GM18519 (cell line): ENCODE results near the gene FAM217B.

Source experiments
- ATAC-seq: cut with Tn5 transposase; IDR thresholded peaks from one replicate; pipeline ENCODE4 v1.9.1; 2021; ENCODE audit warnings: mild to moderate bottlenecking, moderate library complexity; ENCODE audit not compliant: unreplicated experiment, low FRiP score

The FAM217B gene, protein sequence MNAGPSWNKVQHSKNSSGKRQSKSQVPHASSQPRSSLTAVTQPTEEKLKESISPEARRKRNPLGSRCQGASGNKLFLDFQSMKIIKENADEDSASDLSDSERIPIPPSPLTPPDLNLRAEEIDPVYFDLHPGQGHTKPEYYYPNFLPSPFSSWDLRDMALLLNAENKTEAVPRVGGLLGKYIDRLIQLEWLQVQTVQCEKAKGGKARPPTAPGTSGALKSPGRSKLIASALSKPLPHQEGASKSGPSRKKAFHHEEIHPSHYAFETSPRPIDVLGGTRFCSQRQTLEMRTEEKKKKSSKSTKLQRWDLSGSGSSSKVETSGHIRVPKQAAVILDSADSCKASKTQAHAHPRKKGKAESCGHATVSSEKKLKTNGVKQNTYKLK

DNA sequence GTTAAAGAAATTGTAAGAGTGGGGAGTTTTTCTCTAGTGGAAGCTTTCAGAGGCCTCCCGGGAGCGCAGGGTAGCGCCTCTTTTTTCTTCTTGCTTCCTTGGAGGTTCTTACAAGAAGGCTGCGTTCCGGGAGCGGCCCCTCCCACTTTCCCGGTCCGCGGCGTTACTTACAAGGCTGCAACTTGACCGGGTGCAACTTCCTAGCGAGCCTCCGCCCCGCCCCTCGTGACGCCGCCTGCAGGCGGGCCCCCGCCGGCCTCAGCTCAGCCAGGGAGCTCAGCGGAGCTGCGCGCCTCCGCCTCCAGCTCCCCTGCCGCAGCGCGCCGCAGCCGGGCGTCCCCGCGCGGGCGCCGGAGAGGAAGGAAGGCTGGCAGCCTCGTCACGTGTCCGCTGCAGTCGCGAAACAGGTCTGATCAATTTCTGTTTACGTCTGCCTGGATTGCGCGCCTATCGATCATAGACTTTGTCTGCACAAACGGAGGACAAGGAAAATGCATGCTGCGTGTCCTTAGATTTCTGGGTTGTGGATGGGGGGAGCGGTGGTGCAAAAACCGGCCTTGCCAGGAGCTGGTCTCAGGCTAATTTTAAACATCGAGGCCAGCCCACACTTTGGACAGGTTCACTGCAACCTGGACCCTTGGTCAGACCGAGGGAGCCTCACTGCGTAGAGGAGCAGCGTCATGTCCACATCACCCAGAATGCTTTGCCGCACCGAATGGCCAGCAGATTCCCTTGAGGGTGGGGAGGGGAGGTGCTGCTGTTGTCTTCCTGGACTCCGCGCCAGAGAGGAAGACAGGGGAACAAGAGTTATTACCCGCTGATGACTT is at the start of gene FAM217B, which contains the start of gene PPP1R3D:
TSS of gene FAM217B (plus strand) at position 261 of the 827 bp plus-strand sequence. CDS start 3,555 bp downstream, outside the sequence.
TSS of gene PPP1R3D (minus strand) at position 177 of the 827 bp plus-strand sequence. CDS start 374 bp downstream, outside the sequence.
- peak; percentile 84 for ATAC-seq

DNA sequence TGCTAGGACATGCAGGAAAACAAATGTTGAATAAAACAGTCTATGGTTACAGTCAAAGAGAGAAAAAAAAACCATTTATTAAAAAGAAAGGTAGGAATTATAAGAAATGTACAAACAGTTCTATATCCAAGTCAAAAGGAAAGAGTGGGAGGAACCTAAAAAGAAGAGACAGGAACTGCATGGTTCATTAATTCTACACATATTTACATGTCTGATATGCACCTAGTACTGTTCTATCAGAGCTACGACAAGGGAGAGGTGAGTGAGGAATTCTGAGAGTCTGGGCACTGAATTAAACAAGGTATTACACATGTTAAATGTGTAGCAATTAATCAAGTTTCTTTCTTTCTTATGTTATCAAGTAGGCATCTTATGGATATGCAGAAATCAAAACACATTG is 48.6 kb upstream of the FAM217B start:
- ATAC-seq = no peak

DNA sequence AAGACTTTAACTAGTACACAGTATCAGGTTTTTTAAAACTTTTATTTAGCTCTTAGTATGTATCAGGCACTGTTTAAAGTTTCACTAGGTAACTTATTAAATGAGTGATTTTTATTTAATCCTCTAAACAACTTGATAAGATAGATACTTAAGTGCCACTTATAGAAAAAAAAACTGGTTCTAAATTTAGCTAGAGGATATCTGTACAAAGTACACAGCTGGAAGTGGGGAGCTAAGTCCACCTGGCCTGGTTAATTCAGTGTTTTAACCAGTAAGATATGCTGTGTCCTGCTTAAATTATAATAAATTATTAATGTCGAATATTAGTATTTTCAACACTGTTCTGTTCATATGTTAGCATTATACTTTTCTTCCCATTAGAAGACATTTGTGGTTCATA is 44.3 kb upstream of the FAM217B start:
- ATAC-seq = no peak

DNA sequence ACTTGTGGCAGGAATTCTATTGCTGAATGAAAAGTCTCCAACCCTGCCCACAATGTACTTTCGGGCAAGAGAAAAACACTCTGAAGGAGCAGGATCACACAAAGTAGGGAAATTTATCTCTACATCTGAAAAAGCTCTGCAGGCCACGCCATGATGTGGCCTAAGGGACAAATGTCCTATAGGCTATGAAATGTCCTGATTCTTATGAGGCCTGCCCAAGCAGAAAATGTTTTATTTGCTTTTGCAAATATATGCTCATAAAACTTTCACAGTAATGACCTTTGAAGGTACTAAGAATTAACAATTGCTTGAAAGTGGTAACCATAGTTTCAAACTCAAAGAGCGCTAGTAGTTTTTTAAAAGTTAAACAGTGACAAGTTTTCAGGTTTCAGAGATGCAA is 37.7 kb upstream of the FAM217B start:
- no peak for ATAC-seq

DNA sequence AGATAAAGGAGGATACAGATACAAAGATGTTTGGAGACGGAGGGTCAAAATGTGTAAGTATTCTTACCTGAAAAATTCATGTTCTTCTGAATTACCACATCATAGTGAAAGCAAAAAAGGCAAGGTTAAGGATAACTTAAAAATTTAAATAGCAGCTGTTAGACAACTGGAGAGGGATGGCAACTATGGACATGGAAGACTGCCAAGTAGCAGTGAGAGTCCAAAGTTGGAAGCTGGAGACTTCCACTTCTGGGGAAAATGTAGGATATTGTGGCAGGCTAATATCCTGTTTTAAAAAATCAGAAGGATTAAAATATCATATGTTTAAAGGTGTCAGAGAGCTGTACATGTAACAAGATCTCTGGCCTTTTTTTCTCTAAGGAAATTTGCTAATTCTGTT is 36.6 kb upstream of the FAM217B start:
- ATAC-seq = no peak

DNA sequence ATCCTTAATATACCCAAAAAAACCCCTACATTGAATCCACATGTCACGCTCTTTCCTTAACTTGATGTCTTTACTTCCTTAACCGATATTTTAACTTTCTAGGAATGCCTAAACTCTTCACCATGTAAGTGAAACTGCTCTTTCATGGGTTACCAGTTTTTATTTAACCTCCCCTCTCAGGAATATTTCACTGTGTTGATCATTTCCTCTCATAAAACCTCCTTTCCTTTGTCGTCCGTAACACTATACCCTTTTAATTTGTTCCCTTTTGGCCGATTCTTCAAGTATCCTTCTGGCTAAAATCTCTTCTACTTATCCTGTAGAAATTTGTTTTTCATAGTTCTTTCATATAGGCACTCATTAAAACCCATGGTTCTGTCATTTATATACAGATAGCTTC is 31.3 kb upstream of the FAM217B start:
- no peak for ATAC-seq

DNA sequence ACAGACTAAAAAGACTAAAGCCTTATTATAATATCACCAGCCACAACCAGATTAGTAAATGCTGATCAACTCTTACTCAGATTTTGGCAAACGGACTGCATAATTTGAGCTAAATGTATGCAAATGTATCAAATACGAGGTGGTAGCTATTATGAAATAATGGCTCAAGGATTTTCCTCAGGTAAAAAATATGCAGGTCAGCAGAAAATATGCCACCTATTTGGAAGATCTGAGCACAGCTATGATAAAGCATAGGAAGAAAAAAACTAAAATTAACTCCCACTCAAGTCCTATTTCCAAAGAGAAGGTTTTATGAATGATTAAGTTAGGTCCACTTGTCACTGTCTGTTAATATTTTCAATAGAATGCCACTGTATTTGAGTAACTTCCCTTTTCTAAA is 29.1 kb upstream of the FAM217B start:
- no peak for ATAC-seq

DNA sequence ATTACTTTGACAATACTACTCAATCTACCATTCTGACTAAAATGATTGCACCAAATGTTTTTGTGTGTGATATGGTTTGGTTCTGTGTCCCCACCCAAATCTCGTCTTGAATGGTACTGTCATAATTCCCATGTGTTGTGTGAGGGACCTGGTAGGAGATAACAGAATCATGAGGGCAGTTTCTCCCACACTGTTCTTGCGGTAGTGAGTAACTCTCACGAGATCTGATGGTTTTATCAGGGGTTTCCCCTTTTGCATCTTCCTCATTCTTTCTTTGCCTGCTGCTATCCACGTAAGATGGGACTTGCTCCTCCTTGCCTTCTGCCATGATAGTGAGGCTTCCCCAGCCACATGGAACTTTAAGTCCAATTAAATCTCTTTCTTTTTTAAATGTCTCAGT is 27.6 kb upstream of the FAM217B start:
- no peak for ATAC-seq

DNA sequence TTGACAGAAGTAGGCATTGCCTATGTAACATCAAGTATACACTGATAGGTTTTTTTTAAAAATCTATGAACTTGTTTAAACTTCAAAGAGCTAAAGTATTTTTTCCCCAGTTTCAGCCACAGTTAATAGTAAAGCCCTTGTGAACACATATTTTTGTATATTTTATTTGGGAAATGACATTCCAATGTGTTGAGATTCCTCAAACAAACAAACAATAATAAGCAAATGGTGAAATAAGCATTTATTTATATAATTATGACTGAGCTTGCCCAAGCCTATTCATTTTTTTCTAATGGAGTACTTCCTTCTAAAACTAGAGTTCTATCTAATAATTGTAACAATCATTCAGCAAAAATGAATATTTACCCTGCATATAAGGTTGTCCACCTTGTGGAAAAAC is 19.2 kb upstream of the FAM217B start:
- no peak for ATAC-seq

DNA sequence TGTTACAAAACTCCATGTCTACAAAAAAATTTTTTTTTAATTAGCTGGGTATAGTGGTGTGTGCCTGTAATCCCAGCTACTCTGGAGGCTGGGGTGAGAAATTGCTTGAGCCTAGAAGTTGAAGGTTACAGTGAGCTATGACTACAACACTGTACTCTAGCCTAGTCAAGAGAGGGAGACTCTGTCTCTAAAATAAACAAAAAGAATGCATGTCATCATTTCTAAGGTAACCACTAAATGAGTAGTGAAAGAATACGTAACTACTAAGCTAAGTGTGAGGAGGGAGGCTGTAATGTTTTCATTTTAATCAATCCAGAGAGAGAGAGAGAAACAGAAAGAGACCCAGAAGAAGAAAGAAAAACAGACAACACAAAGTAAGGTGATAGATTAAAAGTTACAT is 16.7 kb upstream of the FAM217B start:
- ATAC-seq = no peak

DNA sequence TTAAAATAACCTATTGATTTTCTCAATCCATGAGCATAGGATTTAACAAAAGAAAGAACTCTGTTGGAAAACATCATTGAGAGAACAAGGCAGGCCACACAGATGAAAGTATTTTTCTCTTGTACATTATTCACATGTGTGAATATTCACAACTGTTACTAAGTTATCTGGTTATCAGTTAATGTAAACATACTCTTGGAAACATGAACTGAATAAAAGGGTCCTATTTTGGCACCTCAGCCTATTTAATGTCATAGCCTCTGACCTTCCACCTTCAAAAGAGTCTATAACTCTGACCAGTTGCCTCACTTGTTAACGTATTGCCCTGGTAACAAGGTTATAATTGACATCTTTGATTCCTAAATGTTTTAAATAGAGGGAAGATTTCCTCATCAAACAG is 14.8 kb upstream of the FAM217B start:
- ATAC-seq = no peak

DNA sequence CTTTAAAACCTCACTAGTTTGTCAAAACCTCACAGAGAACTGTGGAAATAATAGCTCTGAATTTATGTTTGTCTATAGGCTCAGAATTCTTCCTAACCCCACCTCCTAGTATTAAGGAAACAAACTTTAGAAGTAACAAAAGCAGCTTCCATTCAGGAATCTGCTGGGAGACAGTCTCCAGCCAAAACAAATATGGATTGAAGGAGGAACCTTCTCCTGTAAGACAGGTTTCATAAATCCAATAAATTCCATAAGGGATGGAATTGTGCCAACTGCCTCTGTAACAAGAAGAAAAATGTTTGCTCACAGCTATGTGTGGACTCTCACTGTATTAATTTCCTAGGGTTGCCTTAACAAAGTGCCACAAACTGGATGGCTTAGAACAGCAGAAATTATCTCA is 14.3 kb upstream of the FAM217B start:
- ATAC-seq = no peak

DNA sequence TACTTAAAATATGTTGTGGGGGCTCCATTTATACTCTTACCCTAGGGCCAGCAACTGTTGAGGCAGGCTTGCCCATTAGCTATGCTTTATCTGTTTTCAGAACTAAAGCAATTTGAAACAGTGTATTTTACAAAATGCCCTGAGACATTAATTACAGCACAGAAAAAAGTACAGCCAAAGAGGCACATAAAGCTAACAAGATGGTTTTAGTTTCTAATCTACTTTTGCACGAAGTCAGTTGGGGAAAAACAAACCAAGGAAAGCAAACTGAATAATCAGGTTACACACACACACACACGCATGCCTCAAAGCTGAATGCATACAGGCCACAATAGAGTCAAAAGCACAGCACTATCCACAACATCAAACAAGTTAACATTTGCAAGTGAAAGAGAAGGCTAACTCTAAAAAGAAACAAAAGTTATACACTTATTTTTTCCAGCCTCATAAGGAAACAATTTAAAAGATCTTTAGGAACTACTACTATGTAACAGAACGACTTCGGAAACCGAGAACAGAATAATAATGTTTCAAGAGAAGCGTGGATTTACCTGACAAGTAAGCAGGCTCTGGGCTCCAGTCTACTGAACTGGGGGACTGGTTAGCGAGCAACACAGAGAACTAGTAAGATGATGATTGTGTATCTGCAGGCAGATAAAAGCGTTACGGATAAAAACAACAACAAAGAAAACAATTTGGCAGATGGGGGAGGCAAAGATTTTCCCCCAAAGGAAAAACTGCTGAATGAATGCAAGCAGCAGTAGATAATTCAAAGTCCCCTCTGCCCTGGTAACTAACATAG is 8.5 kb upstream of the FAM217B start:
- ATAC-seq = no peak

DNA sequence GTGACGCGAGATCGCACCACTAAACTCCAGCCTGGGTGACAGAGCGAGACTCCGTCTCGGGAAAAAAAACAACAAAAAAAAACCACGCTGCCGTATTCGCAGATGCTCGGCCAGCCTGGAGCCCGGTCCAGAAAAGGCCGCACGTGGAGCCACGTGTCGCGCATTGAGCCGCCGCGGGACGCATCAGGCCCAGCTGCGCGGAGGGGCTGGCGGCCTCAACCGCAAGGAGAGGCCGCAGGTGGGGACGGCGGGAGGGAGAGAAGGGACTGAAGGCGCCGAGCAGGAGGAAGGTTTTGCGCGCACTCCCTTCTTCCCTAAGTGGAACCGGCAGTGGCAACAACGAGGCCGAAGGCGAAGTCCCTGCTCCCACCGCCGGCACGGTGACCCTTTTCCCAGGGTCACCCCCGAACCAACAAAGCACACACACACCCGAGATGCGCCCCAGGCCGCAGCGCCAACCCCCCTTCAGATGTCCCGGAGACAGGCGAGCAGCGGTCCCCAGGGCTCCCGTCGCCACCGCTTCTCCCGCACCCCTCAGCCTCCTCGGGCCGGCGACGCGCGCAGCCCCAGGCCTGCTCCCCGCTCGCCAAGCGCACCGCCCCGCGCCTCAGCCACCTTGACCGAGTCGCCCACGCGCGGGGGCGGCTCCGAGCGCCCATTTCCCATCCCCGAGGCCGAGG is 7.4 kb upstream of the FAM217B start:
- no peak for ATAC-seq

DNA sequence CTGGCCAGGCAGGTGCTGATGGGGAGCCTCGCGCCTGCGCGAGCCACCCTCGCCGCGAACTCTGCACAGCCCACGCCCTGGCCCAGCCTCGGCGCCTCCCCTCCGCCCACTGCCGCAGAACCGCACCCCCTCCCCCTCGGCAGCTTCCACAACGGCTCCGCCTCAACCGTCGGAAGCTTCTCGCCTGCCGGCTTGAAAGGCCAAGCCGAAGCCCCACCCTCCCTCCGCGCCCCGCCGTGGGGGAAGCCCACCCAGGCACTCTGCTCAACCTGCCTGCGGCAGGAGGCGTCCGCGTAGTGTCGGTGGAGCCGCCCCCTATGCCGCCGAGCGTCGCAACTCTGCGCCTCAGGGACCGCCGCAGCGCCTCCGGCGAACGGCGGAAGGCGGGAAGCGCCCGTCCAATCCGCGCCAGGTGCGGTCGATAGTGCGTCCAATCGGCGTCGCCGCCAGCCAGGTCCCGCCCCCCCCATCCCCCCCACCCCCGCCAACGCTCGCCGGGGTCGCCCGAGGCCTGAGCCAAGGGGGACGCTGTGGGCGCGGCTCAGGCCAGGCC is 6.8 kb upstream of the FAM217B start, which contains the start of gene SYCP2:
TSS of gene SYCP2 (minus strand) at position 342 of the 553 bp plus-strand sequence. CDS start 11,224 bp downstream, outside the sequence.
- peak; percentile 12 for ATAC-seq

DNA sequence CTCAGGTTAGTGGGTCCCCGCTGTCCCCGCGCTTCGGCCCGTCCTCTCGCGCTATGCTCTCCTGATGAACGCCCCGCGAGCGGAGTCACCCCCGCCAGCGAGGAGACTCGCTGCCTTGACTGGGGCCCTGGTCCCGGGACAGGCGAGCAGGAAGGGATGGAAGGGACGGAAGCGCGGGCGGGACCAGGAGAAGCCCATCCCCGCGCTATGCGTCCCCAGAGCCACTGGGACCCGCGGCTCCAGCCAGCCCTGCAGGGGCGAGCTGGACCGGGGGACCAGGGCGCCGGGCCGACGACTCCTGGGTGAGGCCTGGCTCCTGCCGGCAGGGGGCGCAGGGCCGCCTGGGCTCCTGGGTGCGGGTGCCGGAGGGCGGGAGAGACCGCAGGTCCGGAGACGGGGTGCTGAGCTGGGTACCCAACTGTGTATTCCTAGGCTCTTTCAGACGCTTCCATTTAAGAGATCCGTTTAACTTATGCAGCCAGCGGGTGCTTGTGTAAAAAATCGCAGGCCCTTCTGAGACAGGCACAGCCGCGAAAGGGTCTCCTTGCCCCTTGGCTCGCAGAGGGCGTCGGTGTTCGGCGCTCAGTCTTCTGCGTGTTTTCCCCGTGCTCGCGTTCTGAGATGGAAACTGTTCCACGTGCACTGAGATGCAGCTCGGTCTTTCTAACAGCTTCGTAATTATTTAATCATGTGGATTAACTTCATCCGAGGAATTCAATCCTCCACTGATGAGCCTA is 6.2 kb upstream of the FAM217B start:
- peak; percentile 71 for ATAC-seq

DNA sequence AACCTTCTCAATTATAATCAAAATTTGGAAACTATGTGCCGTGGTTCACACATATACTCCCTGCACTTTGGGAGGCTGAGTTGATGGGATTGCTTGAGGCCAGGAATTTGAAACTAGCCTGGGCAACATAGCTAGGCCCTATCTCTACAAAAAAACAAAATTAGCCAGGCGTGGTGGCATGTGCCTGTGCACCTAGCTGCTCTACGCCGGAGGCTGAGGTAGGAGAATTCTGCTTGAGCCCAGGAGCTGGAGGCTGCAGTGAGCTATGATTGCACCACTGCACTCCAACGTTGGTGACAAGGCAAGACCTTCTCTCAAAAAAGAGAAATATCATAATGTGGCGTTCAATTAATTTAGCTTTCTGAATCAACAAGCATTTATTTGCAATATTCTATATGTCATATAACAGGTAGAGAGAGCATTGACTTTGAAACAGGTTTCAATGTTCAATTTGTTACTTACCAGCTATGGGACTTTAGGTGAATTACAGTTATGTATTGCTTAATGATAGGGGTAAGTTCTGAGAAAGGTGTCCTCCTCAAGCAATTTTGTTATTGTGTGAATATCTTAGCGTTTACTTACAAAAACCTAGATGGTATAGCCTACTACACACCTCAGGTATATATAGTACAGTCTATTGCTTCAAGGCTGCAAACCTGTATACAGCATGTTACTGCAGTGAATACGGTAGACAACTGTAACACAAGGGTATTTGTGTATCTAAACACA is 4.6 kb upstream of the FAM217B start:
- ATAC-seq = no peak

DNA sequence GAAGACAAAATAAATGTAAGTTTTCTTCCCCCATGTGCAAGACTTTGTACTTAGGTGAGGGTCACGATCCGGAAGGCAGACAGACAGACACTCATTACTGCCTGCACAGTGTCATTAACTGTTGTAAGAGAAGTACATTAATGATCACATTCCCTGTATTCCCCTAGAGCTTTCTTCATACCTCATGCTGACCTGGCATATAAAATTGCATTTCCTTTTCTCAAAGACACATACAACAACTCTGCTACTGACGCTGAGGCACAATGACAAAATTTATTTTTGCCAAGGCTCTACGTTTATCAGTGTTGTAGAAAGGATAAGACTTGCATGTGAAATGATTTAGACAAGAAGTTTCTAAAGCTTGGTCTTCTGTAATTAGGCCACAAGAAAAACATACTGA is 3.8 kb upstream of the FAM217B start:
- no peak for ATAC-seq
